Caco-2 (cell line): Measurements from ENCODE around the gene CHST9. TPM values are rescaled to one million over a fixed set of nuclear protein-coding genes. Genes with fewer than 3 reads are reported as not detected.

Source experiments
- BruUV-seq: library from RNA; stranded (reverse); fragments of 400-500 nt; replicated peaks from 2 replicates; lab custom pipeline; 2021; lab: Mats Ljungman, UMichigan
- CTCF ChIA-PET: fragments of 300-600 bp; sonication (Branson Sonifier 250); formaldehyde crosslinking; loops from one replicate; lab custom pipeline; 2022; ENCODE audit warnings: antibody characterized with exemption; lab: Charles Lee
- POLR2A ChIA-PET: fragments of 300-600 bp; sonication (Branson Sonifier 250); formaldehyde crosslinking; loops from one replicate; lab custom pipeline; 2022; ENCODE audit warnings: antibody characterized with exemption; lab: Charles Lee
- DNase-seq, 2 experiments: peaks; one replicate each; pipeline versions ENCODE4 v3.0.0 to v3.0.0-alpha.2; 2020 to 2022
- H3K27me3 ChIP-seq: replicated peaks from 2 replicates; pipeline ENCODE4 v1.6.0; 2011; ENCODE audit warnings: low read length; ENCODE audit not compliant: control insufficient read depth, insufficient read depth
- H3K36me3 ChIP-seq: 2 replicates; pipeline ENCODE4 v1.5.1; 2011; ENCODE audit warnings: low read length; ENCODE audit not compliant: control insufficient read depth, insufficient read depth
- H3K4me1 ChIP-seq: fragments of 250-450 bp; sonication (Bioruptor Pico); 2 replicates; pipeline ENCODE4 v1.5.1; 2020; ENCODE audit warnings: mild to moderate bottlenecking
- H3K4me3 ChIP-seq: 2 replicates; pipeline ENCODE4 v1.5.1; 2011; ENCODE audit warnings: low read depth, mild to moderate bottlenecking, control low read depth, low read length
- H3K9me3 ChIP-seq: fragments of 250-450 bp; sonication (Bioruptor Pico); 2 replicates; pipeline ENCODE4 v1.5.1; 2020; ENCODE audit warnings: mild to moderate bottlenecking, moderate library complexity
- H3K27ac Mint-ChIP-seq: one replicate; pipeline ENCODE4 v1.8.0; 2022; ENCODE audit warnings: mixed read lengths; ENCODE audit not compliant: unreplicated experiment
- H3K27me3 Mint-ChIP-seq: one replicate; pipeline ENCODE4 v1.8.0; 2022; ENCODE audit warnings: mixed read lengths; ENCODE audit not compliant: insufficient read depth, unreplicated experiment
- H3K36me3 Mint-ChIP-seq: one replicate; pipeline ENCODE4 v1.8.0; 2022; ENCODE audit warnings: mild to moderate bottlenecking, mixed read lengths; ENCODE audit not compliant: insufficient read depth, unreplicated experiment
- H3K4me1 Mint-ChIP-seq: one replicate; pipeline ENCODE4 v1.8.0; 2022; ENCODE audit warnings: low read depth, mixed read lengths; ENCODE audit not compliant: unreplicated experiment
- H3K4me3 Mint-ChIP-seq: one replicate; pipeline ENCODE4 v1.8.0; 2022; ENCODE audit warnings: mild to moderate bottlenecking, moderate library complexity, mixed read lengths; ENCODE audit not compliant: unreplicated experiment
- H3K9me3 Mint-ChIP-seq: one replicate; pipeline ENCODE4 v1.8.0; 2022; ENCODE audit warnings: mixed read lengths; ENCODE audit not compliant: unreplicated experiment
- CTCF ChIP-seq, 2 experiments: fragments of 200-600 bp in 1 of 2; IDR thresholded peaks; 1 replicate in 1 of 2; 2 replicates in 1 of 2; pipeline versions ENCODE4 v1.5.1 to v1.8.0; 2011 to 2022; ENCODE audit warnings: antibody characterized with exemption in 1 of 2, control low read depth in 1 of 2, inconsistent platforms in 1 of 2, low read depth in 1 of 2, low read length in 1 of 2, mild to moderate bottlenecking in 1 of 2, moderate library complexity in 1 of 2; ENCODE audit not compliant: insufficient read depth in 1 of 2, severe bottlenecking in 1 of 2, unreplicated experiment in 1 of 2
- intact Hi-C: fragments of 100-400 bp; cut with micrococcal nuclease; formaldehyde crosslinking; loops from one replicate; pipeline ENCODE4 v1.10.0; 2022; ENCODE audit not compliant: unreplicated experiment
- total RNA-seq: library from RNA; stranded (reverse); gene quantifications from 2 replicates; pipeline ENCODE4 v1.2.3, GENCODE V29; 2022

CHST9 gene
- total RNA-seq, 1 experiment from 2014 or later, result 26.5 TPM

GRCh38 chr18:26970637-26971036 is 214.5 kb downstream of the CHST9 start:
- Mint-ChIP-seq H3K36me3 (peaks cover 24% of the 10 kb centered on the region), H3K4me1 (no peaks in the 10 kb centered on the region), H3K4me3 (no peak overlapping the region), H3K27ac (no peak overlapping the region), H3K9me3 (no peaks in the 10 kb centered on the region), H3K27me3 (no peaks in the 10 kb centered on the region)
- ChIA-PET POLR2A (no interaction called here), CTCF (no interaction called here)
- Histone ChIP-seq H3K27me3 (no peaks in the 10 kb centered on the region), H3K4me3 (no peak overlapping the region), H3K36me3 (no peaks in the 10 kb centered on the region), H3K4me1 (no peaks in the 10 kb centered on the region), H3K9me3 (no peaks in the 10 kb centered on the region)
- TF ChIP-seq CTCF (IDR thresholded peaks at IDR 0.05; ENCODE audit: insufficient read depth in 1 of 2, low read depth in 1 of 2, low read length in 1 of 2, severe bottlenecking in 1 of 2, unreplicated experiment in 1 of 2), result no peak
- no TSS peak for BruUV-seq
- intact Hi-C loops, result no loop called here
- DNase-seq, result no peak

GRCh38 chr18:26965206-26965605 is 219.9 kb downstream of the CHST9 start:
- peaks cover 6% of the 10 kb centered on the region for H3K36me3 Mint-ChIP-seq
- intact Hi-C loops, result no loop called here
- POLR2A ChIA-PET, result no interaction called here
- no peaks in the 10 kb centered on the region for H3K4me1 Mint-ChIP-seq
- TF ChIP-seq CTCF (IDR thresholded peaks at IDR 0.05; ENCODE audit: insufficient read depth in 1 of 2, low read depth in 1 of 2, low read length in 1 of 2, severe bottlenecking in 1 of 2, unreplicated experiment in 1 of 2), result no peak
- H3K27me3 Mint-ChIP-seq, result no peaks in the 10 kb centered on the region
- no peak for DNase-seq
- no peaks in the 10 kb centered on the region for H3K9me3 Mint-ChIP-seq
- Histone ChIP-seq H3K4me1 (no peaks in the 10 kb centered on the region), H3K4me3 (no peak overlapping the region), H3K36me3 (no peaks in the 10 kb centered on the region), H3K27me3 (no peaks in the 10 kb centered on the region), H3K9me3 (no peaks in the 10 kb centered on the region)
- no peak overlapping the region for H3K4me3 Mint-ChIP-seq
- CTCF ChIA-PET, result no interaction called here
- BruUV-seq, result no TSS peak
- no peak overlapping the region for H3K27ac Mint-ChIP-seq

GRCh38 chr18:26963292-26963691 is 221.8 kb downstream of the CHST9 start:
- H3K27me3 ChIP-seq, result no peaks in the 10 kb centered on the region
- H3K4me3 ChIP-seq, result no peak overlapping the region
- ChIA-PET POLR2A (no interaction called here), CTCF (no interaction called here)
- Mint-ChIP-seq H3K4me1 (no peaks in the 10 kb centered on the region), H3K36me3 (no peaks in the 10 kb centered on the region), H3K27ac (no peak overlapping the region), H3K4me3 (no peak overlapping the region), H3K9me3 (no peaks in the 10 kb centered on the region), H3K27me3 (no peaks in the 10 kb centered on the region)
- TF ChIP-seq CTCF (IDR thresholded peaks at IDR 0.05; ENCODE audit: insufficient read depth in 1 of 2, low read depth in 1 of 2, low read length in 1 of 2, severe bottlenecking in 1 of 2, unreplicated experiment in 1 of 2), result no peak
- H3K36me3 ChIP-seq, result no peaks in the 10 kb centered on the region
- intact Hi-C loops, result no loop called here
- H3K4me1 ChIP-seq, result no peaks in the 10 kb centered on the region
- BruUV-seq, result no TSS peak
- DNase-seq, result no peak
- no peaks in the 10 kb centered on the region for H3K9me3 ChIP-seq
